GM12865 (cell line): ENCODE data around the gene YTHDF1.

Experiments
- DNase-seq: peaks from one replicate; pipeline ENCODE4 v3.0.0; 2010; ENCODE audit warnings: low read depth
- H3K4me3 ChIP-seq: 2 replicates; pipeline ENCODE4 v1.5.1; 2011; ENCODE audit warnings: mild to moderate bottlenecking, low read depth, low read length, control low read depth
- CTCF ChIP-seq: IDR thresholded peaks from 2 replicates; pipeline ENCODE4 v1.5.1; 2011; ENCODE audit warnings: low read length, control low read depth, low read depth, inconsistent platforms; ENCODE audit not compliant: insufficient read depth; ENCODE audit errors: missing control alignments

Gene YTHDF1

GRCh38 chr20:63249891-63250290 lies 34.0 kb upstream of the YTHDF1 start:
- no peak for TF ChIP-seq CTCF
- DNase-seq = no peak
- no peak overlapping the region for H3K4me3 ChIP-seq

GRCh38 chr20:63248835-63249591 lies 33.1 kb upstream of the YTHDF1 start:
- no peak for TF ChIP-seq CTCF
- no peak for DNase-seq

GRCh38 chr20:63247671-63248228 lies 31.8 kb upstream of the YTHDF1 start:
- H3K4me3 ChIP-seq = no peak overlapping the region
- no peak for TF ChIP-seq CTCF
- DNase-seq = no peak

More at GRCh38 chr20:63248835-63249591, 33.1 kb upstream of the YTHDF1 start:
- H3K4me3 ChIP-seq = no peak overlapping the region

GRCh38 chr20:63246490-63247288 lies 30.8 kb upstream of the YTHDF1 start:
- no peak for TF ChIP-seq CTCF
- H3K4me3 ChIP-seq = no peak overlapping the region
- no peak for DNase-seq

- no peak for DNase-seq
- H3K4me3 ChIP-seq = no peak overlapping the region
- no peak for TF ChIP-seq CTCF
Observed at GRCh38 chr20:63244468-63244867, 28.5 kb upstream of the YTHDF1 start.

- no peak for DNase-seq
- H3K4me3 ChIP-seq = no peak overlapping the region
- TF ChIP-seq CTCF = no peak
Observed at GRCh38 chr20:63243604-63244247, 27.8 kb upstream of the YTHDF1 start.
